Skin epidermis (tissue), 12 donors: ENCODE data around the gene ERBIN.

ENCODE experiments used
- H3K27ac ChIP-seq, 21 experiments: fragments of 200-600 bp; sonication (generic) in 11 of 21; one replicate each; pipeline ENCODE4 v1.5.0; 2020; ENCODE audit warnings: mild to moderate bottlenecking in 3 of 21, inconsistent platforms in 2 of 21, moderate library complexity in 2 of 21
- H3K4me3 ChIP-seq, 7 experiments: fragments of 200-600 bp; sonication (generic) in 2 of 7; one replicate each; pipeline ENCODE4 v1.5.0; 2020; ENCODE audit warnings: inconsistent platforms in 2 of 7, mild to moderate bottlenecking in 2 of 7, moderate library complexity in 1 of 7

The ERBIN gene

DNA sequence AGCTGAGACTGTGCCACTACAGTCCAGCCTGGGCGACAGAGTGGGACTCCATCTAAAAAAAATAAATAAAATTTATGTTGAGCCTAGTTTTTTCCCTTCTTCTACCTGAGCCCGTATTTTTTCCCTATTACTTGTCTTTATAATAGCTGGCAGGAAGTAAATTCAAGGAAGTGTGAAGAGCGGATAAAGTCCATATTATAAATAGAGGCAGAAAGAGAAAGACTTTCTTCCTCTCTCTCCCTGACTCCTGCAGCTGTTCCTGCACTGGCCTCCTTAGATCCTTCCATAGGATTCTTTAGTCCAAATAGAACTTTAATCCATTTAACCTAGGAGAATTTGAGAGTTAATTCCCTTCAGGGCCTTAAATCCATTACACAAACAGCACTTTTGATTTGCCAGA, 10.3 kb upstream of the ERBIN start:
- Histone ChIP-seq H3K27ac (no peak overlapping the region), H3K4me3 (no peak overlapping the region)

DNA sequence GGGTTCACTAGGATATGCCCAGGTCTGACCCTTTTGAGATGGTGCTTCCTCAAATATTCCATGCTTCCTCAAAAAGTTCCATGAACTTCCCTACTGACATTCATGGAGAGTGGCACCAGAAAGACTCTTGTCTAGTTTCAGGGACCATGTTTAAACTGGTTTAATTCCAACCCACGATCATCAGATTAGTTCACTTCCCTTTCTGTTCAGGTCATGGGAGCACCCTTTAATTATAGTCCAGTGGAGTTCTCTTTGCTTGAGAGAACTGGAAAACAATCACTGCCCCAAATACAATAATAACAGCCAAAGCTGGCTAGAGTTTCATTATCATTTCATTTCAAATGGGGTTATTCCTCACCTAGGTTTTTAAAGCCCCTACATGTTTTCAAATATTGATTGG, 9.7 kb upstream of the ERBIN start:
- no peak overlapping the region for H3K4me3 ChIP-seq
- H3K27ac ChIP-seq: no peak overlapping the region

DNA sequence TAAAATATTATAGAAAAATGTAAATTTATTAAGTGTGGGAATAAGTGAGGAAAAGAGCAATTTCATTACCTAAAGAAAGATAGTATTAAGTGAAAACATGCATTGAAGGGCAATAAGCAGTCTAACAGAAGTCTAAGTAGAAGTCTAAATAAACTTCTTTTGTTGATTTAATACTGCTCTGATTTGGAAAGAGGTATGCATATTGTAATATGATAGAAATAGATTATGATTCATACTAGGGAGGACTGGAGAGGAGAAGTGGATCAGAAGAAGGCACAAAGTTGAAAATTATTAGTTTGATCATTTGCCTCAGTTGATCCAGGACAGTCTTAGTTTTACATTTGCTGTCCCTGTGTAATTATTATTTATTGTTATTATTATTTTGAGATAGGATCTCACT, 6.6 kb upstream of the ERBIN start:
- Histone ChIP-seq H3K4me3 (no peak overlapping the region), H3K27ac (no peak overlapping the region)

DNA sequence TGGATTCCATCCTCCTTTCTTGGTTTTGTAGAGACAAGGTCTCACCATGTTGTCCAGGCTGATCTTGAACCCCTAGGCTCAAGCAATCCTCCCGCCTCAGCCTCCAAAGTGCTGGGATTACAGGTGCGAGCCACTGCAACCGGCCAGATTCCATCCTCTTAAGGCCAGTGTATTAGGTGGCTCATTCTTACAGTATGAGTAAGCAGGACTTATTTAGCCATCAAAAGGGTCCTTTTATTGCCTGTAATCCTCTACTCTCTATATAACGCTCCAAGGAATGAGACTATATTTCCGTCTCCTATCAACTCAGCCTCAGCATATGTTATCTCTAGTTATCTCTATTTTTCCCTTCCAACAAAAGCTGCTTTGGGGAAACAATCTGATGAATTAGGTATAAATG, 3.0 kb upstream of the ERBIN start:
- H3K4me3 ChIP-seq: no peak overlapping the region
- H3K27ac ChIP-seq: no peak overlapping the region

DNA sequence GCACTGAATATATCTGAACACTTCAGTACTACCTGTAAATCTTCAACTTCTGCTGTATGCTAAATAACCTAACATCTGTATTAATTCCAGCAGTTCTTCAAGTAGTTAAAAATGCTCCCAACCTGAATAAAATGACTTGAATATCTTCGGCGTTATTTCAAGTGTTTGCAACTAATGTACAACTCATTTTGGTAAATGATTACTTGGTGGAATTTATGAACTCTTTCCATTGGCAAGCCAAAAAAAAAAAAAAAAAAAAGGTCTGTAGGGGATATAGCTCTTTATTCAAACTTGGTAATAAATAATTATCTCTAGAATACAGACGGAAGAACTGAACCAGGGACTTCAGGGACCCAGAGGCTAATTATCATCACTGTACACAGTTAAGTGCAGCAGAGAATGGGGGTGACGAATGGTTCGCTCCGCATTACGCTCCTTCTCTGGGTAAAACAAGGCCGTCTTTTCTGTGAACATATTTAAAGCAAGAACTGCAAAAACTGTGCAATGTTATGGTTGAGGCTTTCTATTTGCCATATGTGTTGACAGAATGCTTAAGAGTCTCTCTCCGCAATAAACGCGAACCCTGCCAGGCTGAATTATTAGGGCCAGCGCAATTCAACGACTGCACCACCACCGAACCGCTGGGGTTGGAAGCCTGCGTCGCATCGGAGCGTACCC, 1.9 kb upstream of the ERBIN start:
- Histone ChIP-seq H3K27ac (peak overlapping the region; percentile 82 to 100 (median 99)), H3K4me3 (peak overlapping the region; percentile 56 to 98 (median 67))

DNA sequence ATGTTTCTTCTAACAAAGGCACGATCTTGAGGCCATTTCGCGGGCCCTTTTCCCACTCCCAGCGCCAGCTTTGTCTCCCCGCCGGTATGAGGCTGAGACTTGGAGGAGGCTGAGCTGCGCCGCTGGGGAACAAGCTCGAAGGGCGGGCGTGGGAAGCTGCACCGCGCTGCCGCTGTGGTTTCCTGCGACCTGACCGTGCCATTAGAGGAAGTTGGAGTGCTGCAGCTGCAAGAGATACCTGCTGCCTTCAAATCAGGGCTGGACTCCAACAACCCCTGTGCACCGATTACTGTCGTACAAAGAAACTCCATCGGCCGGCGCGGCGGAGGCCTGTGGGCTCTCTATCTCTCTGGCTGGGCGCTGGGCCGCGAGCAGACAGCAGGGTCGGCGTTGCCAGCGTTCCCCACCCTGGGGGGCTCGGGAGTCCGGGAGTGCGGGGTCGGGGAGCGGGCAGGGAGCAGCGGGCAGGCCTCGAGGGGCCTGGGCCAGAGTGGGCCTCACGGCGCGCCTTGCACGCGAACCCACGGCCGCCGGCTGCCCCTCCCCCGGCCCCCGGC, 1.3 kb upstream of the ERBIN start:
- Histone ChIP-seq H3K4me3 (peak overlapping the region; percentile 56 to 98 (median 67)), H3K27ac (peak overlapping the region; percentile 82 to 100 (median 99))

DNA sequence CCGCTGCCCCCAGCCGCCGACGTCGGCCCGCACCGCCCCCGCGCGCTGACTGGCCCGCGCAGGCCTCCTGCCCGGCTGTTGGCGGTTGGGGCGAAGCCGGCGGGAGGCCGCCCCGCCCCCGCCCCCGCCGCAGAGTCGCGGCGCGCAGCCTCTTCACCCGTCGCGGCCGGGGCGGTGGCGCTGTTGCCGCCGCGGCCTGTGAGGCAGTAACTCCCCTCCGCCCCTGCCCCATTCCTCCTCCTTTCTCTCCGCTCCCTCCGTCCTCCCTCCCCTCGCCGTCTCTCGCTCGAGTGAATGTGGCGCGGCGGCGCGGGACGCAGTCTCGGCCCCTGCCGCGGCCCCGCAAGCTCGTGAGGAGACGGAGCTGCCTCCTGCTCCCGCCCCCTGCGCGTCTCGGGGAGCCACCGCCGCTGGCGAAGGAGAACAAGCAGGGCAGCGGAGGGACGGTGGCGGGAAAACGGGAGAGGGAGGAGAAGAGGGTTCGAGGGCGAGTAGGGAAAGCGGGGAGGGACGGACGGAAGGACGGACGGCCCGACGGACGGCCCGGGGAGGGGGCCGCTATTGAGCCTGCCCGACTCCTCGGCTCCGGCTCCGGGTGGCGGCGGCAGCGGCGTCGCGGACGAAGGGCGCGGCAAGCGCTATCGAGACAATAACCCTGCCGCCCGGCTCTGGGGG, 637 bp upstream of the ERBIN start:
- peak overlapping the region; percentile 56 to 98 (median 67) for H3K4me3 ChIP-seq
- H3K27ac ChIP-seq: peak overlapping the region; percentile 98 to 100 (median 99)

DNA sequence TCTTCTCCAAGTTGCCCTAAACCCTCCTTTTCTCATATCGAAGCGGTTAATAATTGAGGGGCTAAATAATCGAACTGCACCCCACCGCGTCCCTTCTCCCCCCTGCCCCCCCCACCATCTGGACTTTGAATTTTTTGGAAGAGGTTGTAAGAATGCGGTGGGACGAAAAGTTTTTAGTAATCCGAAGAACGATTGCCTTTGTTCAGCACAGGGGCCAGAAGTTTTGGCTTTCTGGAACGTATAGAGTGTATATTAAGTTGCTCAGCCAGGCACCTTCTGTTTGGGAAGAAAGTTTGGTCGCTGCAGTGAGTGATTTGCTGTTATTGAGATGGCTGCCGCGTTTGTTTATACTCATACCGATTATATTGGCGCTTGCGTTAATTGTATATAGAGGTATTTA, 518 bp downstream of the ERBIN start:
- H3K4me3 ChIP-seq: peak overlapping the region; percentile 56 to 98 (median 67)

DNA sequence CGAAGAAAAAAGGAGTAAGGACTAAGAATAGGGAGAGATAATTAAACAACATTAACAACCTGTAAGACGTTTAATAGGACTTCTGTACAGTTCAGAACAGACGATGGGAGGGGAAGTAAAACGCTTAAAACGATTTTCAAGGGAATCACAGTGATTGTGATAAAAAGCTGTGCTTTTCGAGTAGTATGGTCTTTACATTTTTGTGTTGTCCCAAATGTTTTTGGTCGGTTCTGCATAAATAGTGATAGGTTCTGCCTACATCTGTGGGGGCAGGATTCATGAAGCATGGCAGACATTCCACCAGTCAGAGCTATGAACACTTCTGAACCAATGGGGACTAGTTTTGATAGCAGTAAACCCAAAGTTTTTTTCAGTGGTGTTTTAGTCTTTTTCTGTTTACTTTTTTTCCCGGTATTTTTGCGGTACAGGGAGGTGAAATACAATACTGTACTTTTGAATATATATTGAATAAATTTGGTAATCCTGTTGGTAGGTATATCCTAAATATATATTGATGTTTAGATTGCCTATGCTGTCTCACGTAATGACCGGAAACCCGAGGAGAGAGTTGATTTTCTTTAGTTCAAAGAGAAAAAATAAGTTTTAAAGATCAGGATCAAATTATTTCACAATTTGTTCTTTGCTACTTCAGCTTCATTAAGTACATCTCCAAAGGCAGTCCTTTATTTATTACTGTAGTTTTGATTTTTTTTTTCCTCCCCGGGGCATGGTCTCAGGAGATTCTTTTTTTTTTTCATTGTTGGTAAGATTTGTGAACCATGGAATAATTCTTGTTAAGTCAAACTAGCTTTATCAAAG, 1.3 kb downstream of the ERBIN start:
- Histone ChIP-seq H3K4me3 (peak overlapping the region; percentile 56 to 98 (median 67)), H3K27ac (peak overlapping the region in 20 of 21 experiments; percentile 98 to 100 (median 99))

More for the DNA sequence above, 518 bp downstream of the ERBIN start:
- H3K27ac ChIP-seq: peak overlapping the region; percentile 98 to 100 (median 99)

DNA sequence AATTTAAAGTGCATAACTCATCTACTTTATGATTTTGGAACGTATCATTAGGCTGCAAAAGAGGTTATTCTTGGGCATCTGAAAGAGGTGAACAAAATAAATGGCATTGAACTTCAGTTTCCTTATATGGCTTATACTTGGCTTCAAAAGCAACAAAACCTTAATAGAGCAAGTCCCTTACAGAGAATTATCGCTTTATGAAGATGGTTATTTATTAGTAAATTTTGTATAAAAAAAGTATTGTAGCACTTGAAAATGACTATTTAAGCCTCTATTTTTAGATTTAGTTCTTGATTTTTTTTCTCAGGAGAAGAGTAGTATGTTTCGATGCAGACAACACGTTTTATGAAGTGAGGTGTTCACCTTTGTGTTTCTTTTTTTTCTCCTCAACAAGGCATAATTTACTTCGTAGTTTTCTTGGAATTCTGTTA, 2.0 kb downstream of the ERBIN start:
- Histone ChIP-seq H3K4me3 (peak overlapping the region; percentile 56 to 98 (median 67)), H3K27ac (peak overlapping the region in 7 of 21 experiments; percentile 99 to 100 (median 100))

DNA sequence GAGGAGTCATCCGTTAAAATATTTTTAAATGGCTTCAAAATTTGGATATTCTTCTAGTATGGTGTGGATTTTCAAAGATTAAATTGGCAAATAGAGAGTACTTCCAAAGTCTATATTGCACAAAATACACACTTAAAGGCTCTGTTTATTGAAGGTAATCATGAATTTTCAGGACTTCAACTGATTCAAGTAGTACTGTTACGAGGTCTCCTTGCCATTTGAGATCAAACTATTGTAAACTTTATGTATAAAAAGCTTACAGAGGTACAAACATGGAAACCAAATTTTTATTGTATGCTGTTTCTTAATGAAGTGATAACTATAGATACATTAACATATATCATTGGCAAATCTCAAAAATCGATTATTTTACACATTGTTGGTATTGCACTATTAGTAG, 2.5 kb downstream of the ERBIN start:
- Histone ChIP-seq H3K27ac (no peak overlapping the region), H3K4me3 (peak overlapping the region; percentile 56 to 98 (median 67))

DNA sequence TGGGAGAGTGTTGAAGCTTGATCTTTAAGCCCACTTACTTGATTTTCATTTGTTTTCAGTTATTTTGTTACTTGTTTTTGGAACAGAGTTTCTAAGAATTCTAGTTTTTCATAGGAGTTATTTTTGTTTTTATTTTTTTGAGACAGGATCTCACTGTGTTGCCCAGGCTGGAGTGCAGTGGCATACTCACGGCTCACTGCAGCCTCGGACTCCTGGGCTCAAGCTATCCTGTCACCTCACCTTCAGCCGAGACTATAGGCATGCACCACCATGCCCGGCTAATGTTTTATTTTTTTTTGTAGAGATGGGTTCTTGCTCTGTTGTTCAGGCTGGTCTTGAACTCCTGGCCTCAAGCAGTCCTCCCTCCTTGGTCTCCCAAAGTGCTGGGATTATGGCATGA, 6.3 kb downstream of the ERBIN start:
- Histone ChIP-seq H3K27ac (no peak overlapping the region), H3K4me3 (no peak overlapping the region)

DNA sequence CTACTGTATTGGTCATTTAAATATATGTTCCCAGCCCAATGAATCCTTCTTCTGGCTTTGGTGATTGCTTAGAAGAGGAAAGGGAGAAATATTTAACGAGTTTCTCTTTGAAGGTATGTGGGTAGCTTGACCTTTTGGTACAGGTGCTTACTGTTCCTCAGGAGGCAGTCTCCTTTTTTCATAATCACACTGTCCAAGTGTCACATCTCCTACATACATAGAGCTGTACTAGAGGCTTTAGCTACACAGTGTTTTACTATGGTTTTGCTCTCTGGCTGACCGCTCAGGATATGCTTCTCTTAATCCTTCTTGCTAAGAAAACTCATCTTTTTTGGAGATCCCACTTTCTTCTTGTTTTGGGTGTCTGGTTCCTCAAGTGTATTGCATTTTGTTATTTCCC, 6.9 kb downstream of the ERBIN start:
- no peak overlapping the region for H3K27ac ChIP-seq
- no peak overlapping the region for H3K4me3 ChIP-seq

DNA sequence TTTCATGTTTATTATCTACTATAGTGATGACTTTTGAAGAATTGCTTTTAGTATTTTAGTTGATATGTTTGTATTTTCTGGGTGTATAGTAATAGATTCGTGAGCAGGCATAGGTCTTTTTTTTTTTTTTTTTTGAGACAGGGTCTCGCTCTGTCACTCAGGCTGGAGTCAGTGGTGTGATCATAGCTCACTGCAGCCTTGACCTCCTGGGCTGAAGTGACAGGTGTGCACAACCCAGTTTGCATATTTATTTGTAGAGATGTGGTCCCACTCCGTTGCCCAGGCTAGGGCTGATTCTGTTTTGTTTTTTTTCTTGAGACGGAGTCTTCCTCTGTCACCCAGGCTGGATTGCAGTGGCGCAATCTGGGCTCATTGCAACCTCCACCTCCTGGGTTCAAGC, 11.9 kb downstream of the ERBIN start:
- Histone ChIP-seq H3K27ac (no peak overlapping the region), H3K4me3 (no peak overlapping the region)

DNA sequence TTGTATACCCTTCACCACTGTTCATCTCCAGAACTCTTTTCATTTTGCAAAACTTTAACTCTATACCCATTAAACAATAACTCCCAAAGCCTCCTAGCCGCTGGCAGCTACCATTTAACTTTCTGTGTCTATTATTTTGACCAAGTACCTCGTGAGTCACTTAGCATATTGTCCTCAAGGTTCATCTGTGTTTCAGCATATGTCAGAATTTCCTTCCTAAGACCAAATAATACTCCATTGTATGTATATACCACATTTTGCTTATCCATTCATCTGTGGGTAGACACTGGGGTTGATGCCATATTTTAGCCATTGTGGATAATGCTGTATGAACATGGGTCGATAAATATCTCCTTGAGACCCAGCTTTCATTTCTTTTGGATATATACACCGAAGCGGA, 17.4 kb downstream of the ERBIN start:
- Histone ChIP-seq H3K4me3 (no peak overlapping the region), H3K27ac (no peak overlapping the region)

DNA sequence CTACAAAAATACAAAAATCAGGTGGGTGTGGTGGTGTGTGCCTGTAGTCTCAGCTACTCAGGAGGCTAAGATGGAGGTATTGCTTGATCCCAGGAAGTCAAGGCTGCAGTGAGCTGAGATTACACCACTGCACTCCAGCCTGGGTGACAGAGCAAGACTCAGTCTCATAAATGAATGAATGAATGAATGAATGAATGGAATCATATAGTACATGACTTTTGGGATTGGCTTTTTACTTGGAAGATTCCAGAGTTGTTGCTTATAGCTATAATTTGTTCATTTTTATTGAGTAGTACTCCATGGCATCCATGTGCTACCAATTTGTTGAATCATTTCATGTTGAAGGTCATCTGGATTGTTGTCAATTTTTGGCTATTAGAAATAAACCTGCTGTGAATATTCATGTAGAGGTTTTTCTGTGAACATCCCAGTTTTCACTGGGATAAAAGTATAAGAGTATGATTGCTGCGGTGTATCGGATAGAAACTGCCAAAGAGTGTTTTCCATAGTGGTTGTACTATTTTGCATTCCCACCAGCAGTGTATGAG, 19.9 kb downstream of the ERBIN start:
- Histone ChIP-seq H3K4me3 (no peak overlapping the region), H3K27ac (no peak overlapping the region)

DNA sequence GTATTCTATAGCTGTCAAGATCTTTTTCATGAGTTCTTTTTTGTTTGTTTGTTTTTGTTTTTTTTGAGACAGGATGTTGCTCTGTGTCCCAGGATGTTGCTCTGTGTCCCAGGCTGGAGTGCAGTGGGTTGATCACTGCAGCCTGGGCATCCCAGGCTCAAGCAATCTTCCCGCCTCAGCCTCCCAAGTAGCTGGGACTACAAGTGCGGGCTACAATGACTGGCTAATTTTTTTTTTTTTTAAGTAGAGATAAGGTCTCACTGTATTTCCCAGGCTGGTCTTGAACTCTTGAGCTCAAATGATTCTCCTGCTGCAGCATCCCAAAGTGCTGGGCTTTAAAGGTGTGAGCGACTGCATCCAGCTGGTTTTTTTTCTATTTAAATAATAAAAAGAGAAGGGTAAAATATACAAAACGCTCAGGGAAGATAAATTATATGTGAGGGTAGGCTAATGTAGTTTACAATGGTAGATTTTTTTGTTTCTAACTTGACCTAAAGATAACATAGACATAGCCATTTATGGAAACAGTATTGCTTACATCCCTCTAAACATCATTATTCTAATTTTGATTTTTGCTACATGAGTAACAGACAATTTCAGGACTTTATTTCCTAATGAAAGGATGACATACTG, 21.9 kb downstream of the ERBIN start:
- Histone ChIP-seq H3K27ac (no peak overlapping the region), H3K4me3 (no peak overlapping the region)

DNA sequence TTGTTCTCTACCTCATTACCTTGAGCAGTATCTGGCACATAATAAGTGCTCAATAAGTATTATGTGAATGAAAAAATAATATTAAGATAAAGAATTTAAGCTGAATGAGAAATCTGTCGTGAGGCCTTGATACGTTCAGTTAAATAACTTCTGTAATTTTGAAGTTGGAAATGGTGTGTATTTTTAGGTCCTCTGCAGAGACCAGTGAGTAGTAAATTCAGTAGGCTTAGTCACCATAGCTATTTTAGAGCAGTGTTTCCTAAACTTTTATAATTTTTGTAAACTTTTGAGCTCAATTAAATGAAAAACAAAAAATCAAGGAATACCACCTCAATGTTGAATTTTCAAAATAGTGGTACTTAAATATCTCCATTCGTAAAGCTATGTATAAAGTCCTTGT, 25.0 kb downstream of the ERBIN start:
- Histone ChIP-seq H3K27ac (no peak overlapping the region), H3K4me3 (no peak overlapping the region)

DNA sequence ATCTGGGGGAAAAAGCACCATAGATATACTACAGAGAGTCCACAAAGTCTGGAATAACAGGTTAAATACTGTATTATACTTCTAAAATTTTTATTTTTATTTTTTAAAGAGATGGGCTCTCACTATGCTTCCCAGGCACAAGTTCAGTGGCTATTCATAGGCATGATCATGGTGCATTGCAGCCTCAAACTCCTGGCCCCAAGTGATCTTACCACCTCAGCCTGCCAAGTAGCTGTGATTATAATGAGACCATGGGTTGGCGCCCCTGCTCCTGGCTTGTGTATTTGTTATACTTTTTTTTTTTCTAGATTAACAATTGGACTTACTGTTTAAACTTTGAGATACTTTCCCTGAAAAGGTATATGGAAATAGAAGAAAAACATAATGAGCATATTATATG, 25.9 kb downstream of the ERBIN start:
- H3K4me3 ChIP-seq: no peak overlapping the region
- no peak overlapping the region for H3K27ac ChIP-seq

DNA sequence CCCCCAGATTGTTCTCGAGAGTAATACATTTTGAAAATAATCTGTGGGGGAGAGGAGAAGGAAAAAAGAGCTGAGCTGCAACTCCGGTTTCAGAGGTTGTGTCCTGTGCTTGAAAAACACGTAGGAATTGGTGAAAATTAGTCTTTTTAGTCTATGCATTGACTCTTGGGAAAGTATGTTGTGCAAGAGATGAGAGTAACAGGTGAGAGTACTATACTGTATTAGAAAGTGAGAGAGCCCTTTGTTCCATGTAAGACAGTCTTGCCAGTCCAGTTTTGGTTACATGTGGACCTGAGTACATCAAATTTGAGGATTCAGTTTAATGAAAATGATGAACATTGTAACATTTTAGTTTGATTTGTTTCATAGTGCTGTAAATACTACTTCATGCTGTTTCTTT, 27.8 kb downstream of the ERBIN start:
- Histone ChIP-seq H3K27ac (no peak overlapping the region), H3K4me3 (no peak overlapping the region)
